Measurements from ENCODE around the gene NXPE4.

Gene NXPE4

GRCh38 chr11:114621072-114621471, 25.5 kb upstream of the NXPE4 start:
- Histone ChIP-seq H3K4me3 (replicated peaks; ENCODE audit: insufficient read depth, low read length) (no peak overlapping the region), H3K27me3 (ENCODE audit: insufficient read depth, poor library complexity, severe bottlenecking) (no peaks in the 10 kb centered on the region), H3K27ac (replicated peaks) (no peak overlapping the region)
- DNase-seq (ENCODE audit: low read depth in 1 of 2, low spot score in 1 of 2), result no peak
- no peak for TF ChIP-seq CTCF (IDR thresholded peaks at IDR 0.05; ENCODE audit: insufficient read depth, low read length)
- TF ChIP-seq REST (IDR thresholded peaks at IDR 0.05; ENCODE audit: insufficient replicate concordance, low read depth), result no peak
- no peak for TF ChIP-seq GABPA (IDR thresholded peaks at IDR 0.05; ENCODE audit: low read depth)
- no peak for TF ChIP-seq POLR2AphosphoS5 (IDR thresholded peaks at IDR 0.05; ENCODE audit: low read depth)
- no peak for TF ChIP-seq SPI1 (IDR thresholded peaks at IDR 0.05; ENCODE audit: borderline replicate concordance, low read depth)

GRCh38 chr11:114619659-114620173, 24.1 kb upstream of the NXPE4 start:
- DNase-seq (ENCODE audit: low read depth in 1 of 2, low spot score in 1 of 2), result no peak
- Histone ChIP-seq H3K27me3 (ENCODE audit: insufficient read depth, poor library complexity, severe bottlenecking) (no peaks in the 10 kb centered on the region), H3K4me3 (replicated peaks; ENCODE audit: insufficient read depth, low read length) (no peak overlapping the region), H3K27ac (replicated peaks) (no peak overlapping the region)
- TF ChIP-seq GABPA (IDR thresholded peaks at IDR 0.05; ENCODE audit: low read depth) (no peak), CTCF (IDR thresholded peaks at IDR 0.05; ENCODE audit: insufficient read depth, low read length) (no peak), SPI1 (IDR thresholded peaks at IDR 0.05; ENCODE audit: borderline replicate concordance, low read depth) (no peak), REST (IDR thresholded peaks at IDR 0.05; ENCODE audit: insufficient replicate concordance, low read depth) (no peak), POLR2AphosphoS5 (IDR thresholded peaks at IDR 0.05; ENCODE audit: low read depth) (no peak)

- no peak overlapping the region for H3K27ac ChIP-seq (replicated peaks)
These were observed 22.6 kb upstream of the NXPE4 start for GRCh38 chr11:114618139-114618538.

More at GRCh38 chr11:114618139-114618538, 22.6 kb upstream of the NXPE4 start:
- no peak overlapping the region for H3K4me3 ChIP-seq (replicated peaks; ENCODE audit: insufficient read depth, low read length)
- H3K27me3 ChIP-seq (ENCODE audit: insufficient read depth, poor library complexity, severe bottlenecking), result no peaks in the 10 kb centered on the region
- no peak for TF ChIP-seq SPI1 (IDR thresholded peaks at IDR 0.05; ENCODE audit: borderline replicate concordance, low read depth)
- TF ChIP-seq GABPA (IDR thresholded peaks at IDR 0.05; ENCODE audit: low read depth), result no peak
- TF ChIP-seq CTCF (IDR thresholded peaks at IDR 0.05; ENCODE audit: insufficient read depth, low read length), result no peak
- TF ChIP-seq REST (IDR thresholded peaks at IDR 0.05; ENCODE audit: insufficient replicate concordance, low read depth), result no peak
- no peak for TF ChIP-seq POLR2AphosphoS5 (IDR thresholded peaks at IDR 0.05; ENCODE audit: low read depth)
- no peak for DNase-seq (ENCODE audit: low read depth in 1 of 2, low spot score in 1 of 2)

Measured in HL-60 (cell line).